Stimulated activated CD4-positive, alpha-beta T cell treated with anti-CD3 and anti-CD28 coated beads, Interleukin-2, amount 100 ng/mL, for 4 hours (primary cell): ENCODE data around the gene F10.
"Not testable (repeated sequence)": the region's sequence is repeated elsewhere in the genome, so short reads cannot be mapped to it uniquely, and the experiment has no call there.

Experiments used
- DNase-seq: peaks from one replicate; pipeline ENCODE4 v3.0.0-alpha.2; 2020; ENCODE audit warnings: low read depth

The F10 gene

GRCh38 chr13:113122550-113123225 lies at the start of gene F10:
F10 (plus strand) TSS chr13:113122799; CDS start chr13:113122856, 57 bp downstream.
- DNase-seq = no peak

- no peak for DNase-seq
Observed at GRCh38 chr13:113073942-113074341, 48.7 kb upstream of the F10 start.

- DNase-seq = no peak
Observed at GRCh38 chr13:113074401-113074800, 48.2 kb upstream of the F10 start.

GRCh38 chr13:113074876-113075275 lies 47.7 kb upstream of the F10 start:
- no peak for DNase-seq

- DNase-seq = no peak
Observed at GRCh38 chr13:113075711-113076110, 46.9 kb upstream of the F10 start.

GRCh38 chr13:113076681-113077401 lies 45.8 kb upstream of the F10 start:
- DNase-seq = no peak

GRCh38 chr13:113077566-113077952 lies 45.0 kb upstream of the F10 start:
- no peak for DNase-seq

GRCh38 chr13:113077953-113078901 lies 44.4 kb upstream of the F10 start:
- DNase-seq = no peak

GRCh38 chr13:113078902-113079780 lies 43.5 kb upstream of the F10 start:
- no peak for DNase-seq

GRCh38 chr13:113079781-113080080 lies 42.9 kb upstream of the F10 start:
- not testable (repeated sequence) for DNase-seq

- no peak for DNase-seq
Observed at GRCh38 chr13:113080361-113080831, 42.2 kb upstream of the F10 start.

GRCh38 chr13:113080901-113081521 lies 41.6 kb upstream of the F10 start:
- DNase-seq = no peak

GRCh38 chr13:113082198-113083021 lies 40.2 kb upstream of the F10 start:
- DNase-seq = no peak

GRCh38 chr13:113083022-113083373 lies 39.6 kb upstream of the F10 start:
- no peak for DNase-seq

- no peak for DNase-seq
Observed at GRCh38 chr13:113083402-113084061, 39.1 kb upstream of the F10 start.

- DNase-seq = no peak
Observed at GRCh38 chr13:113084094-113084942, 38.3 kb upstream of the F10 start.

- no peak for DNase-seq
Observed at GRCh38 chr13:113084943-113085540, 37.6 kb upstream of the F10 start.

GRCh38 chr13:113086031-113086750 lies 36.4 kb upstream of the F10 start:
- DNase-seq = no peak
